Activated naive CD4-positive, alpha-beta T cell treated with anti-CD3 and anti-CD28 coated beads, Interleukin-2, amount 50 U/mL, for 24 hours (primary cell): ENCODE measurements around the gene ANKRD28.

Source experiments
- H3K27ac Mint-ChIP-seq: one replicate; pipeline ENCODE4 v1.8.0; 2021; ENCODE audit warnings: mild to moderate bottlenecking, mixed read lengths
- H3K27me3 Mint-ChIP-seq: one replicate; pipeline ENCODE4 v1.8.0; 2021; ENCODE audit warnings: mixed read lengths
- H3K36me3 Mint-ChIP-seq: one replicate; pipeline ENCODE4 v1.8.0; 2021; ENCODE audit warnings: mixed read lengths
- H3K4me1 Mint-ChIP-seq: one replicate; pipeline ENCODE4 v1.8.0; 2021; ENCODE audit warnings: mixed read lengths
- H3K4me3 Mint-ChIP-seq: one replicate; pipeline ENCODE4 v1.8.0; 2021; ENCODE audit warnings: mild to moderate bottlenecking, mixed read lengths
- H3K9me3 Mint-ChIP-seq: one replicate; pipeline ENCODE4 v1.8.0; 2021; ENCODE audit warnings: mixed read lengths

ANKRD28 gene

DNA sequence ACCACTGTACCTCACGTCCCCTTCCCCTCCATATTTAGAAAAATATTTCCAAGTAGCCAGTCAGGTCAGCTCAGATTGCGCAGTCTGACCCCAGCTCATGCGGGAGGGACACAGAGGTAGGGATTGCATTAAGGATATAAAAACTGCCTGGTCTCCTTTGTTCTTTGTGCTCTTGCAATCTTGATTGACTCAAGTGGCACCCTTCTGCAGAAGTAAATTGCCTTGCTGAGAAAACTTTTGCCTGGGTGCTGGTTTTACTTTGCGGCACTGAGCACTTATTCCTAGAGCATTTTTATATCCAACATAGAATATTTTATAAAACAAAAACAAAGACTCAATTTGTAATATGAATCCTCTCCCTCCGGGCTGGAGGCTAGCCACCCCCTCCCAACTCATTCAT, 141.4 kb downstream of the ANKRD28 start:
- Mint-ChIP-seq H3K4me1 (peaks cover 19% of the 10 kb centered on the region), H3K9me3 (peaks cover 11% of the 10 kb centered on the region), H3K4me3 (no peak overlapping the region), H3K27ac (no peak overlapping the region), H3K36me3 (peaks cover 20% of the 10 kb centered on the region), H3K27me3 (peaks cover 3% of the 10 kb centered on the region)

DNA sequence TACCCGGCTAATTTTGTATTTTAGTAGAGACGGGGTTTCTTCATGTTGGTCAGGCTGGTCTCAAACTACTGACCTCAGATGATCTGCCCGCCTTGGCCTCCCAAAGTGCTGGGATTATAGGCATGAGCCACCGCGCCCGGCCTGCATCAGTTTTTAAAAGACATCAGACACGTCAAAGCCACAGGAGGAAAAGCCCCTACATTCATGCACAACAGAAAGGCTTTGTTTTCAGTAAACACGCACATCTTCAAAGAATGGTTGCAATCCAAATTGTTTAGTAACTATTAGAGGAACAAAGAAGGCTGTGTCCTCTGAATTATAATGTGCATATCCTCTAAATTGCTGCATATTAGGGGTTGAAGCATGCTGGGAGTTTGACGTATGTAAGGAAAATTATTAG, 142.9 kb downstream of the ANKRD28 start:
- Mint-ChIP-seq H3K27ac (no peak overlapping the region), H3K4me3 (no peak overlapping the region), H3K27me3 (peaks cover 8% of the 10 kb centered on the region), H3K9me3 (peaks cover 11% of the 10 kb centered on the region), H3K36me3 (peaks cover 20% of the 10 kb centered on the region), H3K4me1 (peaks cover 21% of the 10 kb centered on the region)

DNA sequence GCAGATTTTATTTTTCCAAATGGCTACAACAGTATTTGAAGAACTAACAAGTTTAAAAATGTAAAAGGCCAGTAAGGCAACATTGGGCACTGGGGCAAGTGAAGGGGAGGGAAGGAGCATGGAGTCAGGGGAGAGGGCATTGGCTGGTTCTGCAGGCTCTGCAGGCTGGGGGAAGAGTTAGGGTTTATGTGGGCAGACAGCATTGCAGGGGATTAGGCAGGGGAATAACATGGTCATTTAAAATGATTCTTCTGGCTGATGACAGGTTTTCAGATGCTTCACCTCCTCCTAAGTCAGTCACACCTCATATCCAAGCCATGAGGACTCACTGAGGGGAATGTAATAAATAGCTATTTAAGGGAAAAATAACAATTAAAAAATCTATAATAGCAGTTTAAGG, 143.7 kb downstream of the ANKRD28 start:
- Mint-ChIP-seq H3K4me3 (no peak overlapping the region), H3K36me3 (peaks cover 20% of the 10 kb centered on the region), H3K4me1 (peaks cover 22% of the 10 kb centered on the region), H3K27me3 (peaks cover 8% of the 10 kb centered on the region), H3K27ac (no peak overlapping the region), H3K9me3 (peaks cover 11% of the 10 kb centered on the region)

DNA sequence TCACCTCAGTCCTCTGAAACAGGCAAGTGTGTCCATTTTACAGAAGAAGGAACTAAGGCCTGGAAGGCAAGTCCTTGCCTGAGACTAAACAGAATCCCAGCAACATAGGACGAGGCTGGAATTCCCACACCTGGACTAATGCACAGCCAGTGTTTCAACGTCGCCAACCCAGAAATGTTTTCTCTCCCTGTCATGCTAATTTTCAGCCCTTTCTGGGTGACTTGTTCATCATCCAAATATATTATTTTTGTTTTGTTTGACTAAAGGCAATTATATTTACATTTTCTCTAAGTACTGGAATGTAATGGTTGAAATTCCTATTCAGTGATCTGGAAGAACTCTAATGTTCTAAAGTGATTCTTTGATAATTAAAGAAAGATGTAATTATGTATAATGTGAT, 144.5 kb downstream of the ANKRD28 start:
- Mint-ChIP-seq H3K27ac (no peak overlapping the region), H3K27me3 (peaks cover 8% of the 10 kb centered on the region), H3K9me3 (peaks cover 5% of the 10 kb centered on the region), H3K36me3 (peaks cover 14% of the 10 kb centered on the region), H3K4me1 (peaks cover 30% of the 10 kb centered on the region), H3K4me3 (no peak overlapping the region)

DNA sequence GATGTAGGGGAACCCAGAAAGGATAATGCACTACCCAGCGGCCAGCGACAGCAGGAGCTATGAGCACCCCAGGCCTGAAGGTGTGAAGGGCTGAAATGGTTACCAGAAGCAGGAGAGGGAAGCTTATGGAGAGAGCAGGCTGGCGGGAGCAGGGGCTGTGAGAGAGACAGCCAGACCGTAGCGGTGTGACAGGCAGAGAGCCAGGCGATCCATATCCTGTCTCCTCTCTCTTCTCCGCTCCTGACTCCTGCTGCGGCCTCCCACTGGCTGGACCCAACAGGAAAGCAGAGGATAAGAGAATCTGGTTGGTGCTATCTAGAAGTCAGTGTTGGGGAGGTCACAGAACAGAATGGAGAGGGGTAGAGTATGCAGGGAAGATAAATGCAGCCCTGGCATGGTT, 146.4 kb downstream of the ANKRD28 start:
- H3K27me3 Mint-ChIP-seq = peaks cover 8% of the 10 kb centered on the region
- no peak overlapping the region for H3K27ac Mint-ChIP-seq
- H3K9me3 Mint-ChIP-seq = peaks cover 4% of the 10 kb centered on the region
- peaks cover 10% of the 10 kb centered on the region for H3K36me3 Mint-ChIP-seq
- H3K4me3 Mint-ChIP-seq = no peak overlapping the region
- H3K4me1 Mint-ChIP-seq = peaks cover 49% of the 10 kb centered on the region

DNA sequence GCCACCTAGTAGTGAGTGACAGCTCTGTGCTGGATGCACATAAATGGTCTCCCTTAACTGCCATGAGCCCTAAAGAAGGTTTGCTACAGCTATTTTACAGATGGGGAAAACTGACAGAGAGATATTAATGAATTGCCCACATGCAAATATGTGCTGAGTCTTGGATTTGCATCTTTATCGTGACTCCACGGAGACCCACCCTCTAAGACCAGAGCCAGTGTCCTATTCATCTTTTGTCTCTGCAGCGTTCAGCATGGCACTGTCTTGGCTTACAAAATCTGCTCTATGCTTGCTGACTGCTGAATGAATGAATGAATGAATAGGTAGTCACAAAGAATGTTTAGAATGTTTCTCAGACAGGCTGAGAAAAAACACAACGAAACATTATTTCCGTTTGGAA, 147.9 kb downstream of the ANKRD28 start:
- Mint-ChIP-seq H3K4me1 (peaks cover 58% of the 10 kb centered on the region), H3K27ac (no peak overlapping the region), H3K36me3 (peaks cover 5% of the 10 kb centered on the region), H3K9me3 (no peaks in the 10 kb centered on the region), H3K27me3 (peaks cover 8% of the 10 kb centered on the region), H3K4me3 (peak overlapping the region; percentile 20)

DNA sequence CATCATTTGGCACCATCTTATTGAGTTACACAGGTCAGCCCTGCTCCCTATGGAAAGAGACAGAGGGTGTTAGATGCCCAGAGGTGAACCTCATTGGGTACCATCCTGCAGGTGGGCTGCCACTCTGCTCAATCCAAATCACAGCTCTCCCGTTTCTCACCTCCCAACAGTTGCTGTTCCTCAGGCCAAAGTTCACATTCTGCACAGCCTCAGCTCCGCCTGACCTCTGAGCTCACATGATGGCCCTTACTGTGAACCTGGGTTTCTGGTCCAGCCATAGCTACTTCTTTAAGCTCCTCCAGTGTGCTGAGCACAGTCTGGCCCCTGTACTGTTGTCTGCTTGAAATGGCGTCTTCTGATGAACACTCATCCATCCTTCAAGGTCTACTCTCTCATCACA, 148.4 kb downstream of the ANKRD28 start:
- Mint-ChIP-seq H3K4me1 (peaks cover 58% of the 10 kb centered on the region), H3K36me3 (peaks cover 4% of the 10 kb centered on the region), H3K27me3 (peaks cover 8% of the 10 kb centered on the region), H3K9me3 (no peaks in the 10 kb centered on the region), H3K4me3 (peak overlapping the region; percentile 20), H3K27ac (peak overlapping the region; percentile 53)

DNA sequence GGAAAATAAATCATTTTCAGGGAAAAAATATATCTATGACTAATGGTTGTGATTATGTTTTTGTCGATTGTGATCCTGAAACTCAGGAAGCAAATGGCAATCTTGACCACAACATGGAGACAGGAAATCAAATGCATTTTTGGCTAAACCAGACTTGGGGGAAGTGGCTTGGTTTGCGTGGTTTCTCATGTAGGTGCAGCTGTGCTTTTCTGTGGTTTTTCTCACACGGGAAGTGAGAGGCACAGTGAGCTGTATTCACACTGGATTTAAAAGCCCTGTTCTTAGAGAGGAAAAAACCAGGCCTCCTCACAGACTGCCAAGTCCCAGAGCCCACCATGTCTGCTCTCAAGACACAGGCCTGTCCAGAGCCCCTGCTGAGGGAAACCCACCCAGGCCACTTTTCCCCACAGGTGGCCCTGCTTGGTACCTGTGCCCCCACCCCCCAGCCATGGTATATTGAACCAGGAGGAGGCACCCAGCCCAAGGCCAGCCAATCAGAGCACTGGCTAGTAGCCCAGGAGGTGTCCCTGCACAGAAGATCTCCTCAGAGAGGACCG, 150.1 kb downstream of the ANKRD28 start:
- Mint-ChIP-seq H3K27ac (peak overlapping the region; percentile 84), H3K4me1 (peaks cover 58% of the 10 kb centered on the region), H3K27me3 (peaks cover 8% of the 10 kb centered on the region), H3K9me3 (no peaks in the 10 kb centered on the region), H3K36me3 (peaks cover 5% of the 10 kb centered on the region), H3K4me3 (peak overlapping the region; percentile 65)

DNA sequence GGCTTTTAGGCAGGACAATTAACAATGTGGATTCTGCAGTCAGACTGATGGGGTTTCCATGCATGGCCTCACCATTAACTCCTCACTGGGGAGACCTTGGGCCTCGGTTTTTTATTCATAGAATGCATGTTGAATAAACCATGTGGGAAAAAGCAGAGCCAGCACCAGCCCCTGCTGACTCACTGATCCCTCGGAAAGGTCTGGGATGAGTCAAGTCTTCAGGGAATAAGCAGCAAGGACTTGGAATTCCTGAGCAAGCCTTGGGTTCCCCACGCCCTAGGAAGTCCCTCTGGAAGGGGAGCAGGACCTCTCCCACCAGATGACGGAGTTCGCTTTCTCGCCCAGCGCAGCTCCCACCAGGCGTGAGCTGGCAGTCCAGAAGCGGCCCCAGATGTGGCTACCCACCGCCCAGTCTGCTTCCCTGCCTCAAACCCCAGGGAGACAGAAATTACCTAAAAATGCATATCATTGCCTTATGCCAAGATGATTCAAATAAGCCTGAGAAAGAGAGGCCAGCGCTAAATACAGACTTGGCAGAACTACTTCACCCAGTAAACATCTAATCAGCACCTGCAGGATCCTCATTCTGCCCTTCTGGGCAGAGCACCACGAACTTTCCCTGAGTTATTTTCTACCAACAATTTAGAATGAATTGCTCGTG, 150.8 kb downstream of the ANKRD28 start:
- H3K36me3 Mint-ChIP-seq = peaks cover 8% of the 10 kb centered on the region
- H3K27ac Mint-ChIP-seq = peak overlapping the region; percentile 84
- peaks cover 8% of the 10 kb centered on the region for H3K27me3 Mint-ChIP-seq
- H3K4me1 Mint-ChIP-seq = peaks cover 59% of the 10 kb centered on the region
- no peaks in the 10 kb centered on the region for H3K9me3 Mint-ChIP-seq
- H3K4me3 Mint-ChIP-seq = peak overlapping the region; percentile 65

DNA sequence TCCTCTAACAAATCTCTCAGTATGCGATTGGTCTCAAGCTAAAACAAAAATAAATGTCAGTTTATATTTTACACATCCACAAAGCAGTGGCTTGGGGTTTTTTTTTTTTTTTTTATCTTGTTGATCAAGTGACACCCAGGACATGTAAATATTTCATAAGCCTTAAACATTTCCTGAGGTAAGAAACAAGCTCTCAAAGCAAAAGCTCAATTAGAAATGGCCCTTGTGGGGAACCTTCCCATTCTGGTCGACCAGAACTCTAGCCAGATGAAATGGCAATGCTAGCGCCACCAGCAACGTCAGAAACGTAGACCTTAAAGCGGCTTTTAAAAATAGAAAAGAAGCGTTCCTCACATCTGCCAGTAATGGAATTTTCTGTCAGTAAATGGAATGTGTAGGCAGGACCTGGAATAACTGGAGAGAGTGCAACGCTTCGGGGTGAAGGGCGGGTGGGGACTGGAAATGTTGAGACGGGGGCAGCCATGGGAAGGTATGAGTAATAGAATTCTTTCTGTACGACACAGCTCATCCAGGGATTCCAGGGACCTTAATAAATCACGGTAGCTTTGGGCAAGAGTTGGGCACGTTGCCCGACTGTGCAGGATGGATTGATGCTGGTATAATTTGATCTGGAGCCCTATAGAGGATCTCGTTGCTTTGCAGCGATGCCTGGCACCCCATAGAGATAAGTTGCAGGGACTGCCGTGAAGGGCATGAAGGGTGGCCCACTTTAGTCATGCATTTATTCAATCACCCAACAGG, 151.9 kb downstream of the ANKRD28 start:
- peaks cover 14% of the 10 kb centered on the region for H3K36me3 Mint-ChIP-seq
- H3K4me1 Mint-ChIP-seq = peaks cover 59% of the 10 kb centered on the region
- H3K9me3 Mint-ChIP-seq = no peaks in the 10 kb centered on the region
- no peak overlapping the region for H3K4me3 Mint-ChIP-seq
- H3K27ac Mint-ChIP-seq = no peak overlapping the region
- peaks cover 3% of the 10 kb centered on the region for H3K27me3 Mint-ChIP-seq

DNA sequence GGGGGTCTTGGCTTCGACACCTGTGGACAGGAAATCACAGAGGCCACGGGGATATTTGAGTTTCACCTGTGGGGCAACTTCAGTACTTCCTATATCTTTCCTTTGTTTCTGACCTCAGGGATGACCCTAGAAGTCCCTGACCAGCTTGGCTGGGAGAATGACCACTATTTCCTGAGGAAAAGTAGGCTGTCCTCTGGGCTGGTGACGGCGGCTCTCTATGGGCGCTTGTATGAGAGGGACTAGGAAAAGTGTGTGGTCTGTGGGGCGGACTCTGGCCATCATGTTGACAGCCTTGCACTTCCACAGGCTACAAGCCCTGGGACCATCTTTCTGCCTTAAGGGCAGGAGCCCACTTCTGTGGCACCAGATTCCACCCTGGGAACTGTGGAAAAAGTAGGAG, 152.5 kb downstream of the ANKRD28 start:
- H3K36me3 Mint-ChIP-seq = peaks cover 14% of the 10 kb centered on the region
- no peak overlapping the region for H3K27ac Mint-ChIP-seq
- peaks cover under 1% of the 10 kb centered on the region for H3K27me3 Mint-ChIP-seq
- H3K9me3 Mint-ChIP-seq = no peaks in the 10 kb centered on the region
- H3K4me3 Mint-ChIP-seq = no peak overlapping the region
- H3K4me1 Mint-ChIP-seq = peaks cover 55% of the 10 kb centered on the region

DNA sequence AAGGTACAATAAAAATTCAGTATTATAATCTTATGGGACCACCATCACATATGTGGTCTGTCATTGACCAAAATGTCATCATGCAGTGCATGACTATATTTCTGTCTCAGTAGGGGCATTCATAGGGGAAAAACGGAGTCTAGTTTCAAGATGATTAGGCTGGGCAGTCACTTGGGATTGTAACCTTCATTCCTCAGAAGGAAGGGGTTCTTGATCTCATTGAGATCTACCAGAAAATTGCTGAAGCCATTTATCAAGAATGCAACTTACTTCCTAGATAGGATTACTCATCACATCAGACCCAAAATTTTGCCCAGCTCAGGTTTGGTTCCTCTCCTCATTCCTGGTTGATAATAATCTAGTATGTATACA, 158.9 kb downstream of the ANKRD28 start:
- Mint-ChIP-seq H3K27ac (no peak overlapping the region), H3K27me3 (no peaks in the 10 kb centered on the region)

DNA sequence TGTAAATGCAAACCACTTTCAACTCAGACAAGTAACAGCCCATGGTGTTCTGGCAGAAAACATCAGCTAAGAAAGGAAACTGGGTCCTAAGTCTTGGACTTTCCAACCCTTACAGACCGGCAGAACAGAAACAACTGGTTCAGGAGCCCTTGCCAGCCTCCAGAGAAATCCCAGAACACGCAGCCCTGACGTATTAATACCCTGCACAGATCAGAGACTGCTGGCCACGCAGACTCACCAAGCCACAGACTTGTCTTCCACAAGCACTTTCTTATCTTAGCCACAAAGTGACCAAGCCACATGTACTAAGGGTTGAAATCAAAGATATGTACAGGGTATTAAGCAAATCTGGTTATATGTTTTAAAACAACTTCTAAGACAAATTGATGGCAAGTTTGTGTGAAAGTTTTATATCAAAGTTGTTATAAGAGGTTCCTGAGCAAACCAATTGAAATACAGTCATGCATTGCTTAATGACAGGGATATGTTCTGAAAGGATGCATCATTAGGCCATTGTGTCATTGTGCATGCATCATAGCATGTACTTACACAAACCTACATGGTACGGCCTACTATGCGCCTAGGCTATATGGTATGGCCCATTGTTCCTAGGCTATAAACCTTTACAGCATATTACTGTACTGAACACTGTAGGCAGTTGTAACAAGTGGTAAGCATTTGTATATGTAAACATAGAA, 159.4 kb downstream of the ANKRD28 start:
- Mint-ChIP-seq H3K4me3 (no peak overlapping the region), H3K27me3 (no peaks in the 10 kb centered on the region), H3K4me1 (peaks cover 32% of the 10 kb centered on the region), H3K27ac (no peak overlapping the region), H3K36me3 (peaks cover 14% of the 10 kb centered on the region), H3K9me3 (no peaks in the 10 kb centered on the region)

More for the DNA sequence above, 158.9 kb downstream of the ANKRD28 start:
- no peak overlapping the region for H3K4me3 Mint-ChIP-seq
- H3K9me3 Mint-ChIP-seq = no peaks in the 10 kb centered on the region
- H3K4me1 Mint-ChIP-seq = peaks cover 32% of the 10 kb centered on the region
- H3K36me3 Mint-ChIP-seq = peaks cover 14% of the 10 kb centered on the region

DNA sequence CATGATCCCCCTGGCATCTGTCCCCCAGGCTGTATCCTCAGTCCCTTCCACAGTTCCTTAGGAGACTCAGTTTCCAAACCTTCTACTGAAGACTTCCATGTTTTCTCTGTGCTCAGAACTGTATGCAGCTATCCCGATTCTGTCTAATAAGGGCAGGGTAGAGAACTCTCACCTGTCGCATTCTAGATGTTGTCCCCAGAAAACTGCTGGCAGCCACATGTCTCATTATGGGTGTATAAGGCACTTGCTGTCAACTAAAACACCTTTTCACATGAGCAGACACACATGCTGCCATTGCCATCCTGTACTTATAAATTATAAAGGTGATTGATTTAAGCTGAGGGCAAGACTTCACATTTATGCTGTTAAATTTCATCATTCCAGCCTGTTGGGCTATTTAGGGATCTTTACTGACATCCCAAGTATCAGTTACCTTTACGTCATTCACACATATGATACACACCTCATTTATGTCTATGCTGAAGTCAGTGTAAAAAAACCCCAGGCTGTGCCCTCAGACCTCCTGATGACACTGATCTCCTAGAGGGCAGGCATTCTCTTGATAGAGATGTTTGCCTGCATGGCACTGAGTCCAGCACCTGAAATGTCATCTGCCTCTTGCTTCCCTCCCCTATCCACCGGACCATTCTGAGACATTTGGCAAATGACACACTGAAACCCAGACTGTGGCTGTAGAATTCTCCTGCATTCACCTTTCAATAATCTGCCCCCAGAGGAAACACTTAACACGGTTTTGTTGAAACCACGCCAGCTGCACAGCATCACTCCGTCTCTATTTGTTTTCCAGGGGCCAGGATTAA, 160.4 kb downstream of the ANKRD28 start:
- Mint-ChIP-seq H3K36me3 (peaks cover 10% of the 10 kb centered on the region), H3K9me3 (no peaks in the 10 kb centered on the region), H3K4me1 (peaks cover 35% of the 10 kb centered on the region), H3K27ac (no peak overlapping the region), H3K27me3 (no peaks in the 10 kb centered on the region), H3K4me3 (no peak overlapping the region)

DNA sequence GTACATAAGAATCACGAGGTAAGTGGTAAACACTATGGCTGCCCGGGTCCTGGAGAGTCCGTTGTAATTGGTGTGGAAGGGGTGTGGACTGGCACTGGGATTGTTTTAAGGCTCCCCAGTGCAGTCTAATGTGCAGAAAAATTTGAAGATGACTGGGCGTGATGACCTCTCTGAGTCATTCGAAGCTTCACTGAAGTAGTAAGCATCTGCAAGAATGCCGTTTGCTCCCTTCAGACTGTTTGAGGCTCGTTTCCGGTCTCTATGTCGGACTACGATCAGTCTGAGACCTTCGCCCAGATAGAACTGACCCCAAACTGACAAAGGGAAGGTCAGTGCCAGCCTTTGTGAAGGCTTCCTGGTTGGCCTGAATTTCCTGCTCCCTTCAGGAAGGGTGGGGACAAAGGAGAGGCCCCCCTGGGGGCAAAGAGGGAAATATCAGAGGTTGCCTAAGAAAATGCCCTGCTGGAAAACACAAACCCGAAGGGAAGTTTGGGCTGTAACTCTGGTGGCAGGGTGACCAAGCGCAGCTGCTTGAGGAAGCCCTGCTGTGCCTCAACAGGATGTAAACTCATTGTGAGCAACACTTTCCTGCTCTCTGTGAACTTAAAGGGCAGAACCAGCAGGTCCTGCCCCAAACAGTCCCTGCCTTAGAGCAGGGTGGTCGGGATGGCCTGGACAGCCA, 161.6 kb downstream of the ANKRD28 start:
- H3K27me3 Mint-ChIP-seq = no peaks in the 10 kb centered on the region
- peaks cover 1% of the 10 kb centered on the region for H3K36me3 Mint-ChIP-seq
- H3K27ac Mint-ChIP-seq = peak overlapping the region; percentile 6
- H3K4me1 Mint-ChIP-seq = peaks cover 33% of the 10 kb centered on the region
- no peaks in the 10 kb centered on the region for H3K9me3 Mint-ChIP-seq
- H3K4me3 Mint-ChIP-seq = peak overlapping the region; percentile 5
